GM23248 (cell line): Measurements from ENCODE around the gene FBXW8. TPM values are rescaled to one million over a fixed set of nuclear protein-coding genes. Genes with fewer than 3 reads are reported as not detected.
A peak's percentile ranks its signal among the peaks of the same experiment; 100 is the strongest.

Experiments
- DNase-seq: peaks from one replicate; pipeline ENCODE4 v3.0.0-alpha.2; 2015
- H2AFZ ChIP-seq: fragments of 200-600 bp; sonication (generic); 2 replicates; pipeline ENCODE4 v1.6.1; 2016; ENCODE audit warnings: antibody characterized with exemption
- H3F3A ChIP-seq: fragments of 200-600 bp; sonication (generic); 2 replicates; pipeline ENCODE4 v1.6.1; 2016; ENCODE audit warnings: mild to moderate bottlenecking, antibody characterized with exemption, mixed run types; ENCODE audit not compliant: insufficient read depth
- H3K27ac ChIP-seq: fragments of 200-600 bp; sonication (generic); 2 replicates; pipeline ENCODE4 v1.5.1; 2016; ENCODE audit warnings: mild to moderate bottlenecking
- H3K27me3 ChIP-seq: fragments of 200-600 bp; sonication (generic); replicated peaks from 2 replicates; pipeline ENCODE4 v1.6.1; 2016; ENCODE audit warnings: mild to moderate bottlenecking; ENCODE audit not compliant: insufficient read depth
- H3K36me3 ChIP-seq: fragments of 200-600 bp; sonication (generic); 2 replicates; pipeline ENCODE4 v1.6.1; 2016; ENCODE audit warnings: low read depth, mild to moderate bottlenecking
- H3K4me1 ChIP-seq: fragments of 200-600 bp; sonication (generic); 2 replicates; pipeline ENCODE4 v1.6.1; 2016; ENCODE audit warnings: mild to moderate bottlenecking; ENCODE audit not compliant: insufficient read depth
- H3K4me2 ChIP-seq: fragments of 200-600 bp; sonication (generic); one replicate; pipeline ENCODE4 v1.6.1; 2016; ENCODE audit warnings: mild to moderate bottlenecking; ENCODE audit not compliant: unreplicated experiment
- H3K4me3 ChIP-seq: fragments of 200-600 bp; sonication (generic); 2 replicates; pipeline ENCODE4 v1.5.1; 2016; ENCODE audit warnings: mild to moderate bottlenecking
- H3K79me2 ChIP-seq: fragments of 200-600 bp; sonication (generic); 2 replicates; pipeline ENCODE4 v1.6.1; 2016; ENCODE audit warnings: mild to moderate bottlenecking; ENCODE audit not compliant: insufficient read depth
- H3K9ac ChIP-seq: fragments of 200-600 bp; sonication (generic); 2 replicates; pipeline ENCODE4 v1.6.1; 2016; ENCODE audit warnings: mild to moderate bottlenecking
- H3K9me2 ChIP-seq: fragments of 200-600 bp; sonication (generic); 2 replicates; pipeline ENCODE4 v1.6.1; 2016; ENCODE audit warnings: mixed run types, mild to moderate bottlenecking, moderate library complexity; ENCODE audit not compliant: insufficient read depth
- H3K9me3 ChIP-seq: fragments of 200-600 bp; sonication (generic); one replicate; pipeline ENCODE4 v1.6.1; 2017; ENCODE audit warnings: low read depth
- H4K20me1 ChIP-seq: fragments of 200-600 bp; sonication (generic); 2 replicates; pipeline ENCODE4 v1.6.0; 2016; ENCODE audit not compliant: insufficient read depth
- EZH2 ChIP-seq: fragments of 200-600 bp; sonication (generic); IDR thresholded peaks from 2 replicates; pipeline ENCODE4 v1.6.1; 2018; ENCODE audit warnings: antibody characterized with exemption, mild to moderate bottlenecking; ENCODE audit not compliant: insufficient read depth, poor library complexity, severe bottlenecking
- EZH2phosphoT487 ChIP-seq: fragments of 200-600 bp; sonication (generic); IDR thresholded peaks from 2 replicates; pipeline ENCODE4 v1.6.1; 2018; ENCODE audit warnings: antibody characterized with exemption, moderate library complexity, mild to moderate bottlenecking, low read depth; ENCODE audit not compliant: insufficient read depth
- WGBS, 2 experiments: methylation state at CpG; one replicate each; pipeline ENCODE4 v1.1.6; 2015 to 2017; ENCODE audit warnings: low lambda C conversion rate in 2 of 2, low coverage in 1 of 2; ENCODE audit errors: missing lambda C conversion rate in 2 of 2; 5-methylcytosine and 5-hydroxymethylcytosine counted together
- in situ Hi-C: fragments of 300-500 bp; cut with MboI; formaldehyde crosslinking; loops from 2 replicates; pipeline ENCODE4 v1.15.0; 2020
- polyA plus RNA-seq: library from polyadenylated mRNA; unstranded; fragments of >200 nt; fragmentation: Nextera tagmentation; extraction: Ambion mirVana; gene quantifications from 2 replicates; pipeline ENCODE4 v1.2.1, GENCODE V29; 2016
- total RNA-seq: library from RNA; depleted of rRNA; stranded (reverse); fragments of >200 nt; shearing (Covaris generic); gene quantifications from 2 replicates; pipeline ENCODE4 v1.2.3, GENCODE V29; 2014

Gene FBXW8
- total and polyA plus RNA-seq, 2 experiments from 2014 or later = 12.7 to 23.1 TPM

DNA sequence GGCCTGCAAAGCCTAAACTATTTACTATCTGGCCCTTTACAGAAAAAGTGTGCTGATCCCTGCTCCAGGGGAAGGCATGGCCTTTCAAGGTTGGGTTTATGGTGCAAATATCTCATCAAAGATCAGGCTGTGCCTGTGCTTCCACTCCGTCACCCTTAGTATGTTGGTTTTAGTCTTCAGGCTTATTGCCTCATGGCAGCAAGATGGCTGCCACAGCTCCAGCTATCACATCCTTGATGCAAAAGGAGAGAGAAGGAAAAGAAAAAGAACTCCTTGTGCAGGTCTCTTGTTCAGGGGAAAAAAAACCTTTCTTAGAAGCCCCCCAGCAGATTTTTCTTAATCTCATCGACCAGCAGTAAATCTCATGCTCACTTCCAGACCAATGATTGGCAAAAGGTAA is 20.4 kb upstream of the FBXW8 start:
- WGBS, 2 experiments = 69 to 80% methylated on average over 2 of the region's 2 CpGs
- H3K4me2 ChIP-seq = no peak overlapping the region
- no peaks in the 10 kb centered on the region for H3K9me3 ChIP-seq
- H3K9me2 ChIP-seq = no peaks in the 10 kb centered on the region
- H3F3A ChIP-seq = no peaks in the 10 kb centered on the region
- TF ChIP-seq EZH2 = no peak
- no peak for TF ChIP-seq EZH2phosphoT487
- H3K27me3 ChIP-seq = peaks cover 10% of the 10 kb centered on the region
- no peaks in the 10 kb centered on the region for H3K4me1 ChIP-seq
- no peak overlapping the region for H3K4me3 ChIP-seq
- H2AFZ ChIP-seq = no peak overlapping the region
- H3K27ac ChIP-seq = no peak overlapping the region
- no peak for DNase-seq
- in situ Hi-C loops = no loop called here
- H4K20me1 ChIP-seq = no peaks in the 10 kb centered on the region
- H3K9ac ChIP-seq = no peak overlapping the region
- no peaks in the 10 kb centered on the region for H3K79me2 ChIP-seq
- H3K36me3 ChIP-seq = no peaks in the 10 kb centered on the region

DNA sequence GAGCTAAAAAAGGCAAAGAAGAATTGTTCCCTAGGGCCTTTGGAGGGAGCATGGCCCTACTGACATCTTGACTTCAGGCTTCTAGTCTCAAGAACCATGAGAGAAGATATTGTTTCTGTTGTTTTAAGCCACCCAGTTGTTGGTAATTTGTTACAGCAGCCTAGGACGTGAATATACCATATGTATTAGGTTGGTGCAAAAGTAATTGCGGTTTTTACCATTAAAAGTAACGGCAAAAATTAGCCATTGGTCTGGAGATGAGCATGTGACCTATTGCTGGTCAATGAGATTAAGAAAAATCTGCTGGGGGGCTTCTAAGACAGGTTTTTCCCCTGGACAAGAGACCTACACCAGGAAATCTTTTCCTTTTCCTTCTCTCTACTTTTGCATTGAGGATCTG is 19.7 kb upstream of the FBXW8 start:
- Histone ChIP-seq H3K79me2 (no peaks in the 10 kb centered on the region), H3K9me3 (no peaks in the 10 kb centered on the region), H3K9me2 (no peaks in the 10 kb centered on the region), H4K20me1 (no peaks in the 10 kb centered on the region), H2AFZ (no peak overlapping the region), H3K4me3 (no peak overlapping the region), H3K4me1 (no peaks in the 10 kb centered on the region), H3K27me3 (peaks cover 7% of the 10 kb centered on the region), H3K4me2 (no peak overlapping the region), H3K36me3 (no peaks in the 10 kb centered on the region), H3K9ac (no peak overlapping the region), H3F3A (no peaks in the 10 kb centered on the region), H3K27ac (no peak overlapping the region)
- TF ChIP-seq EZH2phosphoT487 (no peak), EZH2 (no peak)
- WGBS, 2 experiments = 38 to 41% methylated on average over 3 of the region's 3 CpGs
- in situ Hi-C loops = no loop called here
- DNase-seq = no peak

DNA sequence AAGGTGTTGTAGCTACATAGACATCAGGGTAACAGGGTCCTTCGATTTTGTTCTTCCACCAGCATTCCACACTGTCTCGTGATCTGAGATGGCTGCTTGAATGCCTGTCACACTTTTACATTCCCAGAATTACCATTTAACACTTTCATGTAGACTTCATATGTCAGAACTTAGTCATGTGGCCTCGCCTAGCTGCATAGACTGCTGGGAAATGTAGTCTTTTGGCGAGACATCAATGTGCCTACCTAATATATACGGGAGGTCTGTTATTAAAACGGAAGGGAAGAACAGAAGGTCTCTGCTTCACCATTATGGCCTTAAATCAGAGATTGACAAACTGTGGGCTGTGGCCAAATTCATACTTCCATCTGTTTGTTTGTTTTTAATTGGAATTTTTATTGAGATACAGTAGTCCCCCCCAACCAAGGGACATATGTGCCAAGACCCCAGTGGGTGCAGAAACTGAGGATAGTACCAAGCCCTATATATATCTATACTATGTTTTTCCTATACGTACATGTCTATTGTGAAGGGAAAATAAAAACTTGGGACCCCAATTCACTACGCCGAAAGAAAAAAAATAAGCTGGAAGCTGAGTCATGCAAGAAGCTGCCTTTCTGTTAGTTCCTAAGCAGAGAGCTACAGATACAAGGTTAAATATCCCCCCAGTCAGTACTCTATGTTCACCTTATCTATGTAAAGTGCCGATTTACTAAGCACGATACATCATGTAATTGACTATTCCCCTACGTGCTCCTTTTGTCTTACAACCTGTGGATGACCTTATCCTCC is 18.2 kb upstream of the FBXW8 start:
- WGBS, 2 experiments = 74 to 78% methylated on average over 12 of the region's 12 CpGs
- TF ChIP-seq EZH2 = no peak
- TF ChIP-seq EZH2phosphoT487 = no peak
- Histone ChIP-seq H3K4me1 (no peaks in the 10 kb centered on the region), H3K4me2 (no peak overlapping the region), H3K36me3 (no peaks in the 10 kb centered on the region), H3F3A (no peaks in the 10 kb centered on the region), H3K9me2 (no peaks in the 10 kb centered on the region), H3K79me2 (no peaks in the 10 kb centered on the region), H4K20me1 (no peaks in the 10 kb centered on the region), H3K9me3 (no peaks in the 10 kb centered on the region), H3K27me3 (peaks cover 3% of the 10 kb centered on the region), H2AFZ (no peak overlapping the region), H3K27ac (no peak overlapping the region), H3K4me3 (no peak overlapping the region), H3K9ac (no peak overlapping the region)
- in situ Hi-C loops = no loop called here
- DNase-seq = peak; percentile 11

DNA sequence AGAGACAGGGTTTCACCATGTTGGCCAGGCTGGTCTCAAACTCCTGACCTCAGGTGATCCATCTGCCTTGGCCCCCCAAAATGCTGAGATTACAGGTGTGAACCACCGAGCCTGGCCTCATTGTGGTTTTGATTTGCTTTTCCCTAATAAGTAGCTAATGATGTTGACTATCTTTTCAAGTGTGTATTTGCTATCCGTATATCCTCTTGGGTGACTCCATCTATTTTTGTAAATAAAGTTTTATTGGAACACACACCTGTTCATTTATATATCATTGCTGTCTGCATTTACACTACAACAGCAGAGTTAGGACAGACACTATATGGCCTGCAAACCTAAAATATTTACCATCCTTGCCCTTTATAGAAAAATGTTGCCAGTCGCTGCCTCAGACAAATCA is 15.8 kb upstream of the FBXW8 start:
- Histone ChIP-seq H3F3A (no peaks in the 10 kb centered on the region), H3K4me1 (no peaks in the 10 kb centered on the region), H4K20me1 (no peaks in the 10 kb centered on the region), H2AFZ (no peak overlapping the region), H3K4me3 (no peak overlapping the region), H3K4me2 (no peak overlapping the region), H3K9me2 (no peaks in the 10 kb centered on the region), H3K27me3 (peaks cover 5% of the 10 kb centered on the region), H3K9me3 (no peaks in the 10 kb centered on the region), H3K79me2 (no peaks in the 10 kb centered on the region), H3K9ac (no peak overlapping the region), H3K36me3 (no peaks in the 10 kb centered on the region), H3K27ac (no peak overlapping the region)
- in situ Hi-C loops = no loop called here
- WGBS, 2 experiments = 36 to 53% methylated on average over 3 of the region's 3 CpGs
- TF ChIP-seq EZH2phosphoT487 (no peak), EZH2 (no peak)
- DNase-seq = no peak
